IMR-90 (cell line): ENCODE data around the gene DNM3. TPM values are rescaled to one million over a fixed set of nuclear protein-coding genes. Genes with fewer than 3 reads are reported as not detected.

Source experiments
- ATAC-seq: fragments of 200-7000 bp; cut with Tn5 transposase; 2 replicates; pipeline ENCODE4 v1.9.1; 2020; ENCODE audit warnings: low read depth, mild to moderate bottlenecking, moderate library complexity
- BruUV-seq: library from RNA; stranded (reverse); fragments of 400-500 nt; replicated peaks from 2 replicates; lab custom pipeline; 2021; lab: Mats Ljungman, UMichigan
- CTCF ChIA-PET: fragments of 300-600 bp; formaldehyde crosslinking; extraction: SDS; loops from one replicate; lab custom pipeline; 2021; ENCODE audit warnings: antibody characterized with exemption; lab: Yijun Ruan, JAX
- POLR2A ChIA-PET: fragments of 300-600 bp; sonication (Branson Sonifier 250); formaldehyde crosslinking; loops from one replicate; lab custom pipeline; 2022; ENCODE audit warnings: antibody characterized with exemption; ENCODE audit not compliant: unreplicated experiment; lab: Charles Lee
- DNase-seq: peaks from one replicate; pipeline ENCODE4 v3.0.0; 2013
- H2AFZ ChIP-seq: replicated peaks from 2 replicates; pipeline ENCODE3; 2013; ENCODE audit warnings: low read length, mild to moderate bottlenecking; ENCODE audit not compliant: poor library complexity
- H2AK5ac ChIP-seq: 2 replicates; pipeline ENCODE4 v1.6.1; 2013; ENCODE audit warnings: low read depth, low read length, inconsistent platforms
- H2AK9ac ChIP-seq: replicated peaks from 2 replicates; pipeline ENCODE3; 2013; ENCODE audit warnings: mild to moderate bottlenecking, low read depth, low read length, moderate library complexity; ENCODE audit not compliant: poor library complexity
- H2BK120ac ChIP-seq: 2 replicates; pipeline ENCODE4 v1.6.1; 2013; ENCODE audit warnings: low read depth, low read length, inconsistent platforms
- H2BK15ac ChIP-seq: 3 replicates; pipeline ENCODE4 v1.6.1; 2013; ENCODE audit warnings: low read depth, low read length, inconsistent platforms
- H2BK20ac ChIP-seq: 2 replicates; pipeline ENCODE4 v1.6.1; 2013; ENCODE audit warnings: low read depth, mild to moderate bottlenecking, inconsistent platforms, low read length, moderate library complexity
- H2BK5ac ChIP-seq: 2 replicates; pipeline ENCODE4 v1.6.1; 2013; ENCODE audit warnings: mild to moderate bottlenecking, low read depth, low read length, inconsistent platforms; ENCODE audit not compliant: poor library complexity, severe bottlenecking
- H3K14ac ChIP-seq: replicated peaks from 2 replicates; pipeline ENCODE4 v1.6.1; 2013; ENCODE audit warnings: low read depth, low read length, inconsistent platforms
- H3K18ac ChIP-seq: 2 replicates; pipeline ENCODE4 v1.6.1; 2013; ENCODE audit warnings: low read depth, low read length, control low read depth
- H3K23ac ChIP-seq: 2 replicates; pipeline ENCODE4 v1.6.1; 2013; ENCODE audit warnings: low read depth, low read length, inconsistent platforms
- H3K27ac ChIP-seq: 2 replicates; pipeline ENCODE4 v1.5.1; 2013; ENCODE audit warnings: mild to moderate bottlenecking, control low read depth, low read length; ENCODE audit not compliant: insufficient read depth
- H3K27me3 ChIP-seq: 2 replicates; pipeline ENCODE4 v1.6.1; 2013; ENCODE audit warnings: low read length; ENCODE audit not compliant: control insufficient read depth, insufficient read depth
- H3K36me3 ChIP-seq: 2 replicates; pipeline ENCODE4 v1.6.1; 2013; ENCODE audit warnings: low read length, mixed read lengths; ENCODE audit not compliant: control insufficient read depth, insufficient read depth
- H3K4ac ChIP-seq: 2 replicates; pipeline ENCODE4 v1.6.1; 2013; ENCODE audit warnings: low read depth, low read length, inconsistent platforms
- H3K4me1 ChIP-seq: 2 replicates; pipeline ENCODE4 v1.6.1; 2013; ENCODE audit warnings: low read length, mixed read lengths; ENCODE audit not compliant: control insufficient read depth, insufficient read depth
- H3K4me2 ChIP-seq: 2 replicates; pipeline ENCODE4 v1.6.1; 2013; ENCODE audit warnings: low read depth, mild to moderate bottlenecking, control low read depth, low read length, moderate library complexity
- H3K4me3 ChIP-seq: 2 replicates; pipeline ENCODE4 v1.5.1; 2013; ENCODE audit warnings: low read depth, mild to moderate bottlenecking, control low read depth, low read length, moderate library complexity; ENCODE audit not compliant: insufficient read depth
- H3K56ac ChIP-seq: 2 replicates; pipeline ENCODE4 v1.6.1; 2013; ENCODE audit warnings: low read length, inconsistent platforms; ENCODE audit not compliant: insufficient read depth; ENCODE audit errors: extremely low read depth
- H3K79me1 ChIP-seq, 2 experiments: 2 replicates each; pipeline ENCODE4 v1.6.1; 2013; ENCODE audit warnings: low read length in 2 of 2, inconsistent platforms in 1 of 2, low read depth in 1 of 2
- H3K9ac ChIP-seq: 2 replicates; pipeline ENCODE4 v1.6.1; 2013; ENCODE audit warnings: low read depth, low read length, control low read depth
- H3K9me1 ChIP-seq: 2 replicates; pipeline ENCODE4 v1.6.1; 2013; ENCODE audit warnings: low read length, inconsistent platforms; ENCODE audit not compliant: insufficient read depth
- H3K9me3 ChIP-seq: 2 replicates; pipeline ENCODE4 v1.6.1; 2013; ENCODE audit warnings: low read length; ENCODE audit not compliant: control insufficient read depth, insufficient read depth
- H4K20me1 ChIP-seq: 2 replicates; pipeline ENCODE4 v1.6.1; 2013; ENCODE audit warnings: low read length, inconsistent platforms; ENCODE audit not compliant: insufficient read depth
- H4K5ac ChIP-seq: 2 replicates; pipeline ENCODE4 v1.6.1; 2013; ENCODE audit warnings: mild to moderate bottlenecking, low read depth, low read length, control low read depth
- H4K8ac ChIP-seq, 2 experiments: 2 replicates each; pipeline ENCODE4 v1.6.1; 2013; ENCODE audit warnings: low read depth in 2 of 2, low read length in 2 of 2, control low read depth in 1 of 2, inconsistent platforms in 1 of 2
- H4K91ac ChIP-seq: 2 replicates; pipeline ENCODE4 v1.6.1; 2013; ENCODE audit warnings: low read depth, low read length, inconsistent platforms; ENCODE audit not compliant: insufficient read depth
- BHLHE40 ChIP-seq: fragments of 150-350 bp; IDR thresholded peaks from 2 replicates; pipeline ENCODE4 v1.6.1; 2016; ENCODE audit warnings: mild to moderate bottlenecking, low read depth, low read length
- CEBPB ChIP-seq: IDR thresholded peaks from 2 replicates; pipeline ENCODE4 v1.6.1; 2012; ENCODE audit warnings: low read depth, low read length, improper control_type of control experiment
- CHD1 ChIP-seq: IDR thresholded peaks from 2 replicates; pipeline ENCODE4 v1.6.1; 2012; ENCODE audit warnings: low read depth, low read length, improper control_type of control experiment
- CTCF ChIP-seq: conservative IDR thresholded peaks from 2 replicates; pipeline ENCODE4 v1.5.1; 2012; ENCODE audit warnings: mild to moderate bottlenecking, low read depth, low read length, improper control_type of control experiment
- MAFK ChIP-seq: IDR thresholded peaks from 2 replicates; pipeline ENCODE4 v1.6.1; 2012; ENCODE audit warnings: low read depth, low read length, improper control_type of control experiment
- MAZ ChIP-seq: IDR thresholded peaks from 2 replicates; pipeline ENCODE4 v1.6.1; 2012; ENCODE audit warnings: low read depth, mild to moderate bottlenecking, low read length, improper control_type of control experiment, moderate library complexity, borderline replicate concordance
- NFE2L2 ChIP-seq: fragments of 150-350 bp; IDR thresholded peaks from 2 replicates; pipeline ENCODE4 v1.6.1; 2016; ENCODE audit warnings: low read depth, mild to moderate bottlenecking, low read length
- RAD21 ChIP-seq: IDR thresholded peaks from 2 replicates; pipeline ENCODE4 v1.6.1; 2012; ENCODE audit warnings: low read length, improper control_type of control experiment
- RCOR1 ChIP-seq: IDR thresholded peaks from 2 replicates; pipeline ENCODE4 v1.6.1; 2012; ENCODE audit warnings: mild to moderate bottlenecking, low read length, improper control_type of control experiment; ENCODE audit not compliant: insufficient replicate concordance
- SMC3 ChIP-seq: fragments of 150-350 bp; IDR thresholded peaks from 2 replicates; pipeline ENCODE4 v1.6.1; 2016; ENCODE audit warnings: low read depth, mild to moderate bottlenecking, antibody characterized with exemption, low read length, moderate library complexity
- WGBS, 2 experiments: methylation state at CpG; one replicate each; pipeline versions ENCODE4 v1.1.5 to v1.1.7; 2013; ENCODE audit warnings: missing lambda C conversion rate in 2 of 2; ENCODE audit not compliant: insufficient read length in 1 of 2; ENCODE audit errors: extremely low coverage in 2 of 2; 5-methylcytosine and 5-hydroxymethylcytosine counted together
- dilution Hi-C: fragments of 300-500 bp; cut with HindIII; formaldehyde crosslinking; loops from one replicate; pipeline ENCODE4 v1.14.3; 2018; ENCODE audit warnings: low sequenced_read_pairs; ENCODE audit not compliant: unreplicated experiment
- in situ Hi-C: fragments of 300-500 bp; cut with MboI; formaldehyde crosslinking; loops from 3 replicates; pipeline ENCODE4 v1.14.3; 2019; ENCODE audit warnings: low sequenced_read_pairs, inconsistent platforms, mixed read lengths
- intact Hi-C: fragments of 100-400 bp; cut with micrococcal nuclease; formaldehyde crosslinking; loops from 2 replicates; pipeline ENCODE4 v1.10.0; 2022
- polyA plus RNA-seq, 3 experiments: library from polyadenylated mRNA; depleted of rRNA; stranded (reverse); fragments of >200 nt; gene quantifications; 2 replicates each; pipeline ENCODE4 v1.2.3, GENCODE V29; 2012; ENCODE audit warnings: low replicate concordance in 1 of 3
- total RNA-seq: library from RNA; depleted of rRNA; stranded (reverse); fragments of >200 nt; gene quantifications from 2 replicates; pipeline ENCODE4 v1.2.3, GENCODE V29; 2012
- TF ChIP-seq, protein P1 (sequence below): fragments of 150-350 bp; IDR thresholded peaks from 2 replicates; pipeline ENCODE4 v1.6.1; 2016; ENCODE audit warnings: low read depth, mild to moderate bottlenecking, low read length, moderate library complexity, borderline replicate concordance

The DNM3 gene
- total and polyA plus RNA-seq, 2 of the 4 experiments (the other 2 are of a cell fraction): 0.36 TPM

DNA sequence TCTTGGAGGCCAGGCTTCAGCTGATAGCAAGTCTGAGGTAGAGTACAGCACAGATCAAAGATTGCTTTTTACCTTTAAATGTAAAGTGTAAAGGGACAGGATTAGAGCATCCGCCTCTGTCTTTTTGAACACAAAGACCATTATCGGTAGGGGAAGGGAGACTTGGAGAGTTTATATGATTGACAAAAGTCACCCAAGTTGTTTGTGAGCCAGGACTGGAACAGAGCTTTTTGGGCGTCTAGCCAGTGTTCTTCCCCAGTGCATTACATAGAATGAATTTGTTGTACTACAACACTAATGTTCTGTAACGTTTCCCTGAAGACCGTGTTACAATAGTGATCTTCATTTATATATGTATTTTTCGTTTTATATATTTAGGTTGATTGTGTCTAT lies 611.9 kb downstream of the DNM3 start:
- H3K9me3 ChIP-seq: no peaks in the 10 kb centered on the region
- no peak overlapping the region for H3K4ac ChIP-seq
- WGBS, 2 experiments: no CpG with 5 or more reads among the region's 6 CpGs
- POLR2A ChIA-PET: no interaction called here
- no peaks in the 10 kb centered on the region for H4K20me1 ChIP-seq
- H4K5ac ChIP-seq: no peak overlapping the region
- H3K36me3 ChIP-seq: no peaks in the 10 kb centered on the region
- dilution Hi-C loops: no loop called here
- no peak overlapping the region for H3K9ac ChIP-seq
- H3K27ac ChIP-seq: no peak overlapping the region
- H3K4me3 ChIP-seq: no peak overlapping the region
- H3K4me1 ChIP-seq: peaks cover 10% of the 10 kb centered on the region
- no TSS peak for BruUV-seq
- TF ChIP-seq CHD1 (no peak), MAFK (no peak), RAD21 (no peak), CEBPB (no peak), RCOR1 (no peak), BHLHE40 (no peak), NFE2L2 (no peak), CTCF (no peak), SMC3 (no peak), MAZ (no peak)
- TF ChIP-seq, protein P1, sequence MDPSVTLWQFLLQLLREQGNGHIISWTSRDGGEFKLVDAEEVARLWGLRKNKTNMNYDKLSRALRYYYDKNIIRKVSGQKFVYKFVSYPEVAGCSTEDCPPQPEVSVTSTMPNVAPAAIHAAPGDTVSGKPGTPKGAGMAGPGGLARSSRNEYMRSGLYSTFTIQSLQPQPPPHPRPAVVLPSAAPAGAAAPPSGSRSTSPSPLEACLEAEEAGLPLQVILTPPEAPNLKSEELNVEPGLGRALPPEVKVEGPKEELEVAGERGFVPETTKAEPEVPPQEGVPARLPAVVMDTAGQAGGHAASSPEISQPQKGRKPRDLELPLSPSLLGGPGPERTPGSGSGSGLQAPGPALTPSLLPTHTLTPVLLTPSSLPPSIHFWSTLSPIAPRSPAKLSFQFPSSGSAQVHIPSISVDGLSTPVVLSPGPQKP: no peak
- peaks cover 23% of the 10 kb centered on the region for H3K27me3 ChIP-seq
- H4K8ac ChIP-seq: no peak overlapping the region
- H3K4me2 ChIP-seq: no peak overlapping the region
- no peaks in the 10 kb centered on the region for H3K79me1 ChIP-seq
- no peak overlapping the region for H3K23ac ChIP-seq
- H4K91ac ChIP-seq: no peak overlapping the region
- no peak overlapping the region for H2AK9ac ChIP-seq
- no peak overlapping the region for H2AK5ac ChIP-seq
- no peak overlapping the region for H3K14ac ChIP-seq
- DNase-seq (no peak), ATAC-seq (no peak)
- no peak overlapping the region for H2BK120ac ChIP-seq
- peaks cover 7% of the 10 kb centered on the region; the same call in 1 of the 2 replicates for H3K9me1 ChIP-seq
- H3K56ac ChIP-seq: no peak overlapping the region
- intact Hi-C loops: no loop called here
- H2BK20ac ChIP-seq: no peak overlapping the region
- in situ Hi-C loops: loop anchor here (5.0 kb wide), 1 partner anchor 264 kb away; no protein-coding TSS in a partner anchor
- H2BK15ac ChIP-seq: no peak overlapping the region
- CTCF ChIA-PET: no interaction called here
- H2AFZ ChIP-seq: no peak overlapping the region
- no peak overlapping the region for H2BK5ac ChIP-seq
- H3K18ac ChIP-seq: no peak overlapping the region
